GM12801 (cell line): Measurements from ENCODE around the gene RORC.

ENCODE experiments used
- TF ChIP-seq, protein P1 (sequence below): IDR thresholded peaks from one replicate; pipeline ENCODE4 v1.5.1; 2011; ENCODE audit warnings: control low read depth; ENCODE audit not compliant: insufficient read length; ENCODE audit errors: extremely low read depth

Gene RORC

GRCh38 chr1:151830055-151830454 lies 1.5 kb downstream of the RORC start:
- TF ChIP-seq, protein P1, sequence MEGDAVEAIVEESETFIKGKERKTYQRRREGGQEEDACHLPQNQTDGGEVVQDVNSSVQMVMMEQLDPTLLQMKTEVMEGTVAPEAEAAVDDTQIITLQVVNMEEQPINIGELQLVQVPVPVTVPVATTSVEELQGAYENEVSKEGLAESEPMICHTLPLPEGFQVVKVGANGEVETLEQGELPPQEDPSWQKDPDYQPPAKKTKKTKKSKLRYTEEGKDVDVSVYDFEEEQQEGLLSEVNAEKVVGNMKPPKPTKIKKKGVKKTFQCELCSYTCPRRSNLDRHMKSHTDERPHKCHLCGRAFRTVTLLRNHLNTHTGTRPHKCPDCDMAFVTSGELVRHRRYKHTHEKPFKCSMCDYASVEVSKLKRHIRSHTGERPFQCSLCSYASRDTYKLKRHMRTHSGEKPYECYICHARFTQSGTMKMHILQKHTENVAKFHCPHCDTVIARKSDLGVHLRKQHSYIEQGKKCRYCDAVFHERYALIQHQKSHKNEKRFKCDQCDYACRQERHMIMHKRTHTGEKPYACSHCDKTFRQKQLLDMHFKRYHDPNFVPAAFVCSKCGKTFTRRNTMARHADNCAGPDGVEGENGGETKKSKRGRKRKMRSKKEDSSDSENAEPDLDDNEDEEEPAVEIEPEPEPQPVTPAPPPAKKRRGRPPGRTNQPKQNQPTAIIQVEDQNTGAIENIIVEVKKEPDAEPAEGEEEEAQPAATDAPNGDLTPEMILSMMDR: no peak

- TF ChIP-seq, protein P1: no peak
Observed at GRCh38 chr1:151829352-151830046, 2.1 kb downstream of the RORC start.

GRCh38 chr1:151828921-151829320 lies 2.7 kb downstream of the RORC start:
- TF ChIP-seq, protein P1: no peak

- TF ChIP-seq, protein P1: no peak
Observed at GRCh38 chr1:151827853-151828252, 3.7 kb downstream of the RORC start.

- TF ChIP-seq, protein P1: no peak
Observed at GRCh38 chr1:151825751-151826660, 5.6 kb downstream of the RORC start.

GRCh38 chr1:151825204-151825603 lies 6.4 kb downstream of the RORC start:
- TF ChIP-seq, protein P1: no peak

GRCh38 chr1:151823175-151823574 lies 8.4 kb downstream of the RORC start:
- TF ChIP-seq, protein P1: no peak
